Heart right ventricle (tissue), 16 donors: Measurements from ENCODE around the gene NOTCH4. TPM values are rescaled to one million over a fixed set of nuclear protein-coding genes. Genes with fewer than 3 reads are reported as not detected.

Experiments used
- ATAC-seq, 8 donors: fragments of 200-7000 bp; cut with Tn5 transposase; one replicate each; pipeline ENCODE4 v1.9.1; 2020; ENCODE audit warnings: mild to moderate bottlenecking in 8 of 8, moderate library complexity in 8 of 8, moderate number of reproducible peaks in 1 of 8
- DNase-seq, 2 donors: peaks; one replicate each; pipeline ENCODE4 v3.0.0-alpha.2; 2020
- H3K27ac ChIP-seq, 10 donors: fragments of 200-600 bp; sonication (generic) in 2 of 10; one replicate each; pipeline versions ENCODE4 v1.5.0 to v1.8.0; 2020 to 2022; ENCODE audit warnings: mild to moderate bottlenecking in 3 of 10
- H3K27me3 ChIP-seq, 7 donors: fragments of 200-600 bp; one replicate each; pipeline ENCODE4 v1.8.0; 2021 to 2022; ENCODE audit warnings: mild to moderate bottlenecking in 2 of 7
- H3K36me3 ChIP-seq, 9 donors: fragments of 200-600 bp; sonication (generic) in 1 of 9; one replicate each; pipeline versions ENCODE4 v1.5.0 to v1.8.0; 2020 to 2022; ENCODE audit warnings: mild to moderate bottlenecking in 2 of 9
- H3K4me1 ChIP-seq, 9 donors: fragments of 200-600 bp; sonication (generic) in 1 of 9; one replicate each; pipeline versions ENCODE4 v1.5.0 to v1.8.0; 2020 to 2022; ENCODE audit warnings: mild to moderate bottlenecking in 4 of 9
- H3K4me3 ChIP-seq, 10 donors: fragments of 200-600 bp; sonication (generic) in 2 of 10; one replicate each; pipeline versions ENCODE4 v1.5.0 to v1.8.0; 2020 to 2022; ENCODE audit warnings: mild to moderate bottlenecking in 7 of 10, moderate library complexity in 2 of 10
- H3K9me3 ChIP-seq, 11 donors: fragments of 200-600 bp in 10 of 11; sonication (generic) in 2 of 11; one replicate each; pipeline versions ENCODE4 v1.5.0 to v1.8.0; 2013 to 2022; ENCODE audit warnings: mild to moderate bottlenecking in 2 of 11, control low read depth in 1 of 11, moderate library complexity in 1 of 11
- CTCF ChIP-seq, 9 donors: fragments of 200-600 bp; sonication (generic) in 2 of 9; IDR thresholded peaks; one replicate each; pipeline versions ENCODE4 v1.5.0 to v1.8.0; 2021 to 2022; ENCODE audit warnings: antibody characterized with exemption in 9 of 9, mild to moderate bottlenecking in 5 of 9, moderate library complexity in 1 of 9
- WGBS, 2 donors: extraction: QIAGEN DNeasy Blood & Tissue Kit; methylation state at CpG; one replicate each; pipeline ENCODE4 v1.1.7; 2013; ENCODE audit warnings: inconsistent platforms in 1 of 2; 5-methylcytosine and 5-hydroxymethylcytosine counted together
- intact Hi-C, 10 donors: fragments of 100-400 bp; cut with DNase I; formaldehyde crosslinking; loops; one replicate each; pipeline versions ENCODE4 v1.11.1 to v1.14.2; 2022
- microRNA-seq, 2 donors: library from miRNA; unstranded; fragments of <30 nt; microRNA quantifications; one replicate each; pipeline ENCODE4 v1.2.0, GENCODE V29; 2021
- polyA plus RNA-seq, 2 donors: library from polyadenylated mRNA; stranded (reverse); fragments of 200-250 nt; gene quantifications; one replicate each; pipeline ENCODE4 v1.2.3, GENCODE V29; 2013
- total RNA-seq, 10 donors: library from RNA; stranded (reverse); fragmentation: NEBNext Ultra II Directional in 3 of 10; extraction: Animal tissue kit (Norgen Biotek cat#: 25700) in 3 of 10; gene quantifications; one replicate each; pipeline versions ENCODE4 v1.2.1 to v1.2.4, GENCODE V29; 2021 to 2023
- donor health status: Arrhythmogenic right ventricular cardiomyopathy.
- donor health status: ischemic (EF 13 %, LVEDD 7.1; RV severe dilation, severe dysfunction).
- donor health status: healthy with polysubstance abuse.
- donor health status: DM: no; HTN: yes; CAD: no.
- donor health status: DM: no; HTN: no; CAD: no.
- donor health status: ischemic (EF 25% LVEDD 6.9; RV normal size, moderate dysfunction).
- donor health status: ischemic (EF 25% LVEDD 5.7; RV mildly dilated, moderate dysfunction).
- donor health status: healthy.
- donor health status: DM: yes; HTN: yes; CAD: no.
- donor health status: Ischemic cardiomyopathy.
- donor health status: ischemic (EF 35%, LVEDD 5.7; RV mildly dilated, moderate dysfunction).
- donor health status: nonischemic (EF 11% LVEDD 7.7; RV severe dilation, severe dysfunction).
- donor health status: DM: yes; HTN: yes; CAD: no.
- donor health status: PGD.
- donor health status: ischemic (EF 29% LVEDD 5.4; RV normal size, mild dysfunction).
- donor health status: nonischemic (EF 23%, LVEDD 6.1; RV moderate dilation, normal function).

Gene NOTCH4
- total and polyA plus RNA-seq, 12 donors, result 17.4 to 123 (median 23.9) TPM

- Histone ChIP-seq H3K36me3 (peaks cover 0 to 9% (median 0%) of the 10 kb centered on the region in 9 donors), H3K9me3 (no peaks in the 10 kb centered on the region), H3K4me1 (peaks cover 0 to 22% (median 6%) of the 10 kb centered on the region in 9 donors), H3K4me3 (no peak overlapping the region), H3K27ac (no peak overlapping the region), H3K27me3 (peaks cover 0 to 57% (median 8%) of the 10 kb centered on the region in 7 donors)
- ATAC-seq, result no peak
- 91 to 96% methylated on average over 4 of the region's 4 CpGs for WGBS, 2 donors
- intact Hi-C loops, result no loop called here
- no peak for DNase-seq
- TF ChIP-seq CTCF (IDR thresholded peaks at IDR 0.05), result no peak
These were observed 76.3 kb downstream of the NOTCH4 start for GRCh38 chr6:32147401-32148132.

- Histone ChIP-seq H3K36me3 (peaks cover 0 to 9% (median 0%) of the 10 kb centered on the region in 9 donors), H3K4me3 (no peak overlapping the region), H3K27ac (no peak overlapping the region), H3K4me1 (peaks cover 0 to 16% (median 0%) of the 10 kb centered on the region in 9 donors), H3K27me3 (peaks cover 0 to 50% (median 8%) of the 10 kb centered on the region in 7 donors), H3K9me3 (no peaks in the 10 kb centered on the region)
- TF ChIP-seq CTCF (IDR thresholded peaks at IDR 0.05), result no peak
- intact Hi-C loops, result no loop called here
- ATAC-seq (no peak), DNase-seq (no peak)
- WGBS, 2 donors, result 29% methylated on average over 4 of the region's 4 CpGs
These were observed 77.2 kb downstream of the NOTCH4 start for GRCh38 chr6:32146687-32147086.

GRCh38 chr6:32146287-32146686 is 77.6 kb downstream of the NOTCH4 start:
- 64 to 77% methylated on average over 1 of the region's 1 CpG for WGBS, 2 donors
- Histone ChIP-seq H3K36me3 (peaks cover 0 to 9% (median 0%) of the 10 kb centered on the region in 9 donors), H3K27ac (no peak overlapping the region), H3K27me3 (peaks cover 0 to 48% (median 8%) of the 10 kb centered on the region in 7 donors), H3K9me3 (no peaks in the 10 kb centered on the region), H3K4me1 (peaks cover 0 to 14% (median 0%) of the 10 kb centered on the region in 9 donors), H3K4me3 (no peak overlapping the region)
- DNase-seq (no peak), ATAC-seq (no peak)
- TF ChIP-seq CTCF (IDR thresholded peaks at IDR 0.05), result no peak
- intact Hi-C loops, result no loop called here

Small RNA genes lying within 50 kb of the gene (microRNA-seq; reads per million reads assigned to microRNA genes)
- gene MIR6721 (2.4 to 2.6 reads per million in 2 donors), gene MIR6833 (0 reads per million in 2 donors)

Other genes with a start within 250 kb of the NOTCH4 start
- gene C4A, start 242.0 kb downstream of the NOTCH4 start, total RNA-seq, result 100 to 1,000 TPM in 2 of 10 donors, 10 to 100 TPM in 8; 35.4 to 367 (median 60.7) TPM
- gene C4A, start 242.0 kb downstream of the NOTCH4 start, polyA plus RNA-seq, result 10 to 100 TPM; 30.1 to 36.9 TPM
- 100 to 1,000 TPM in 2 of 10 donors, 10 to 100 TPM in 8; 32.6 to 357 (median 60.3) TPM for gene C4B, start 209.3 kb downstream of the NOTCH4 start, total RNA-seq
- 10 to 100 TPM; 33.8 to 72.6 TPM for gene C4B, start 209.3 kb downstream of the NOTCH4 start, polyA plus RNA-seq
- gene CYP21A2, start 185.7 kb downstream of the NOTCH4 start, total RNA-seq, result 1 to 10 TPM in 2 of 10 donors, under 1 TPM in 3, not detected in 5; 0.26 to 1.9 (median 0.62) TPM
- gene CYP21A2, start 185.7 kb downstream of the NOTCH4 start, polyA plus RNA-seq, result under 1 TPM; 0.19 to 0.73 TPM
- gene TNXB, start 114.7 kb downstream of the NOTCH4 start, total RNA-seq, result 100 to 1,000 TPM in 1 of 10 donors, 10 to 100 TPM in 9; 36.2 to 123 (median 61.4) TPM
- 10 to 100 TPM; 49.0 to 96.7 TPM for gene TNXB, start 114.7 kb downstream of the NOTCH4 start, polyA plus RNA-seq
- gene ATF6B, start 95.8 kb downstream of the NOTCH4 start, total RNA-seq, result 10 to 100 TPM; 20.1 to 44.4 (median 29.4) TPM
- 10 to 100 TPM; 23.4 to 47.0 TPM for gene ATF6B, start 95.8 kb downstream of the NOTCH4 start, polyA plus RNA-seq
- 1 to 10 TPM in 8 of 10 donors, under 1 TPM in 2; 0.72 to 3.4 (median 2.2) TPM for gene FKBPL, start 93.8 kb downstream of the NOTCH4 start, total RNA-seq
- 1 to 10 TPM; 3.4 to 7.2 TPM for gene FKBPL, start 93.8 kb downstream of the NOTCH4 start, polyA plus RNA-seq
- gene PRRT1, start 72.1 kb downstream of the NOTCH4 start, total RNA-seq, result 1 to 10 TPM in 3 of 10 donors, under 1 TPM in 7; 0.17 to 1.4 (median 0.49) TPM
- 1 to 10 TPM; 1.1 to 2.9 TPM for gene PRRT1, start 72.1 kb downstream of the NOTCH4 start, polyA plus RNA-seq
- 10 to 100 TPM; 18.0 to 31.8 (median 23.7) TPM for gene PPT2, start 69.9 kb downstream of the NOTCH4 start, total RNA-seq
- 10 to 100 TPM; 16.8 to 17.6 TPM for gene PPT2, start 69.9 kb downstream of the NOTCH4 start, polyA plus RNA-seq
- 10 to 100 TPM in 1 of 10 donors, 1 to 10 TPM in 9; 6.8 to 11.3 (median 8.4) TPM for gene EGFL8, start 59.5 kb downstream of the NOTCH4 start, total RNA-seq
- 10 to 100 TPM in 1 of 2 donors, 1 to 10 TPM in 1; 6.7 to 32.8 TPM for gene EGFL8, start 59.5 kb downstream of the NOTCH4 start, polyA plus RNA-seq
- 10 to 100 TPM; 39.0 to 63.1 (median 47.4) TPM for gene AGPAT1, start 48.0 kb downstream of the NOTCH4 start, total RNA-seq
- 10 to 100 TPM; 50.8 to 56.3 TPM for gene AGPAT1, start 48.0 kb downstream of the NOTCH4 start, polyA plus RNA-seq
- 100 to 1,000 TPM in 1 of 10 donors, 10 to 100 TPM in 9; 75.5 to 122 (median 82.7) TPM for gene RNF5, start 45.7 kb downstream of the NOTCH4 start, total RNA-seq
- 100 to 1,000 TPM in 1 of 2 donors, 10 to 100 TPM in 1; 53.0 to 132 TPM for gene RNF5, start 45.7 kb downstream of the NOTCH4 start, polyA plus RNA-seq
- gene AGER, start 39.8 kb downstream of the NOTCH4 start, total RNA-seq, result 1 to 10 TPM in 9 of 10 donors, under 1 TPM in 1; 0.75 to 5.1 (median 2.9) TPM
- gene AGER, start 39.8 kb downstream of the NOTCH4 start, polyA plus RNA-seq, result 1 to 10 TPM; 3.1 to 5.5 TPM
- 10 to 100 TPM; 32.8 to 50.9 (median 44.1) TPM for gene PBX2, start 33.9 kb downstream of the NOTCH4 start, total RNA-seq
- gene PBX2, start 33.9 kb downstream of the NOTCH4 start, polyA plus RNA-seq, result 10 to 100 TPM; 25.6 to 55.4 TPM
- 10 to 100 TPM in 1 of 10 donors, 1 to 10 TPM in 9; 2.4 to 28.0 (median 4.4) TPM for gene GPSM3, start 31.4 kb downstream of the NOTCH4 start, total RNA-seq
- gene GPSM3, start 31.4 kb downstream of the NOTCH4 start, polyA plus RNA-seq, result 1 to 10 TPM; 5.8 to 6.2 TPM
- gene TSBP1, start 147.8 kb upstream of the NOTCH4 start, total RNA-seq, result not detected
- not detected for gene TSBP1, start 147.8 kb upstream of the NOTCH4 start, polyA plus RNA-seq
- gene BTNL2, start 183.1 kb upstream of the NOTCH4 start, total RNA-seq, result not detected
- not detected for gene BTNL2, start 183.1 kb upstream of the NOTCH4 start, polyA plus RNA-seq
- gene HLA-DRA, start 215.8 kb upstream of the NOTCH4 start, total RNA-seq, result 100 to 1,000 TPM in 4 of 10 donors, 10 to 100 TPM in 6; 32.0 to 846 (median 94.7) TPM
- 10 to 100 TPM; 49.7 to 93.5 TPM for gene HLA-DRA, start 215.8 kb upstream of the NOTCH4 start, polyA plus RNA-seq